ENCODE measurements around the gene B4GALT5. TPM values are rescaled to one million over a fixed set of nuclear protein-coding genes. Genes with fewer than 3 reads are reported as not detected.

Gene B4GALT5
- total RNA-seq, 1 donor from 2014 or later, result 34.4 TPM

- intact Hi-C loops (cut with micrococcal nuclease), result no loop called here
Observed at GRCh38 chr20:49661560-49662329, 51.9 kb downstream of the B4GALT5 start.

GRCh38 chr20:49660912-49661311, 52.8 kb downstream of the B4GALT5 start:
- intact Hi-C loops (cut with micrococcal nuclease), result no loop called here

- intact Hi-C loops (cut with micrococcal nuclease), result no loop called here
Observed at GRCh38 chr20:49659056-49659455, 54.6 kb downstream of the B4GALT5 start.

- intact Hi-C loops (cut with micrococcal nuclease), result no loop called here
Observed at GRCh38 chr20:49658508-49658907, 55.2 kb downstream of the B4GALT5 start.

GRCh38 chr20:49657118-49657901, 56.4 kb downstream of the B4GALT5 start:
- intact Hi-C loops (cut with micrococcal nuclease), result no loop called here

- intact Hi-C loops (cut with micrococcal nuclease), result no loop called here
Observed at GRCh38 chr20:49656304-49656703, 57.4 kb downstream of the B4GALT5 start.

GRCh38 chr20:49653925-49654434, 59.7 kb downstream of the B4GALT5 start:
- intact Hi-C loops (cut with micrococcal nuclease), result no loop called here

- intact Hi-C loops (cut with micrococcal nuclease), result no loop called here
Observed at GRCh38 chr20:49649672-49650071, 64.0 kb downstream of the B4GALT5 start.

GRCh38 chr20:49647550-49647949, 66.1 kb downstream of the B4GALT5 start:
- intact Hi-C loops (cut with micrococcal nuclease), result no loop called here

GRCh38 chr20:49646528-49646927, 67.2 kb downstream of the B4GALT5 start:
- intact Hi-C loops (cut with micrococcal nuclease), result no loop called here

- intact Hi-C loops (cut with micrococcal nuclease), result no loop called here
Observed at GRCh38 chr20:49646126-49646525, 67.6 kb downstream of the B4GALT5 start.

GRCh38 chr20:49644980-49645565, 68.6 kb downstream of the B4GALT5 start:
- intact Hi-C loops (cut with micrococcal nuclease), result no loop called here

- intact Hi-C loops (cut with micrococcal nuclease), result no loop called here
Observed at GRCh38 chr20:49642816-49643215, 70.9 kb downstream of the B4GALT5 start.

GRCh38 chr20:49641683-49642656, 71.7 kb downstream of the B4GALT5 start:
- intact Hi-C loops (cut with micrococcal nuclease), result no loop called here

- intact Hi-C loops (cut with micrococcal nuclease), result no loop called here
Observed at GRCh38 chr20:49637046-49637637, 76.5 kb downstream of the B4GALT5 start.

- intact Hi-C loops (cut with micrococcal nuclease), result no loop called here
Observed at GRCh38 chr20:49636447-49636846, 77.2 kb downstream of the B4GALT5 start.

GRCh38 chr20:49635866-49636265, 77.8 kb downstream of the B4GALT5 start:
- intact Hi-C loops (cut with micrococcal nuclease), result no loop called here

GRCh38 chr20:49635166-49635565, 78.5 kb downstream of the B4GALT5 start:
- intact Hi-C loops (cut with micrococcal nuclease), result no loop called here

- intact Hi-C loops (cut with micrococcal nuclease), result no loop called here
Observed at GRCh38 chr20:49634116-49634515, 79.6 kb downstream of the B4GALT5 start.

- intact Hi-C loops (cut with micrococcal nuclease), result no loop called here
Observed at GRCh38 chr20:49633643-49634042, 80.0 kb downstream of the B4GALT5 start.
